ENCODE results near the gene ZNF622. TPM values are rescaled to one million over a fixed set of nuclear protein-coding genes. Genes with fewer than 3 reads are reported as not detected.

The ZNF622 gene
- total RNA-seq, 4 donors from 2014 or later = 21.1 to 27.3 (median 25.5) TPM

DNA sequence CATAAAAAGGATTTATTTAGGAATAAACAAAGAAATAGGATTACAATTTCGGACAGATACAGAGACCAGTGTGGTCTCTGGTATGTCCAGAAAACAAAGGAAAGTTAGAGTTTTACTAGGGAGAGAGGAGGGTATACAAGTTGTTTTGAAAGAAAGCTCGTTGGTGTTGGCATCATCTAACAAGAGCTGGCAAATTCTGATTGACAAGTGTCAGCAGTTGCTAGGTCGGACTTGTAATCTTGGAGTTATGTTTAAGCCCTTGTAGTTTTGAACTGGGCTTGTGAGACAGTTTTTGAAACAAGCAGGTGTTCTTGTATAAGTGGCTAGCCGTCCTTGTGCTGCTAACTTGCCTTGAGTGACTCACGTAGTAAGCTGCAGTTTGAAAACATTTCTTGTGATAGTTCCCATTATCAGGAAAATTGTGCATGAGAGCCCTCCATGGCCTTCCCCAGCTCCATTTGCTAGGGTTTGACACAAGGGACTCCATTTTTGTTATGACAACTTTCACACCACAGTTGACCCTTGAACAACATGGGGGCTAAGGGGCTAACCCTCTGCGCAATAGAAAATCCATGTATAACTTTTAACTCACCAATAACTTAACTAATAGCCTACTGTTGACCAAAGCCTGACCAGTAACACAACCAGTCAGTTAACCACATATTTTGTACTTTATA is 48.1 kb downstream of the ZNF622 start:
- 89% methylated on average over 6 of the region's 6 CpGs for WGBS

DNA sequence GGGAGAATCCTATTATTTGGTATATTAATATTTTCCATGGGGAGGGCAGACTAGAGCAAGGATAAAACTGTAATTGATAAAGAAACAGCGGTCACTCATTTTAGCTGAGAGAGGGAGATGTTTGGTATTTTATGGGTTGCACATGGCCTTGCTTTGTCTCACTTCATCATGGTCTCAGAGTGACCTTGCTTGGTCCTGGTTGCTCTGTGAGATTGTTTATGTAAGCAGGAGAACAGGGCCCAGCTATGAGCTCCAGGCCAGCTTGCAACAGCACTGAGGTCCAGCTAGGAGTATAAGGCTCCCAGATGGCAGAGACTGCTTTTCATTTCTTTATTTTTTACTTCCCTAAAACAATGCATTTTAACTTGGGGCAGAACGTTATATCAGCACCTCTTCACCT is 50.7 kb downstream of the ZNF622 start:
- no peak overlapping the region for H3K27ac ChIP-seq
- no peaks in the 10 kb centered on the region for H3K9me3 ChIP-seq
- no peaks in the 10 kb centered on the region for H3K36me3 ChIP-seq
- no peaks in the 10 kb centered on the region for H3K4me1 ChIP-seq
- 75% methylated on average over 2 of the region's 2 CpGs for WGBS
- no peak for TF ChIP-seq EP300 (IDR thresholded peaks at IDR 0.05)
- TF ChIP-seq POLR2AphosphoS5 (IDR thresholded peaks at IDR 0.05) = no peak
- TF ChIP-seq POLR2A (IDR thresholded peaks at IDR 0.05) = no peak
- TF ChIP-seq, protein P1, sequence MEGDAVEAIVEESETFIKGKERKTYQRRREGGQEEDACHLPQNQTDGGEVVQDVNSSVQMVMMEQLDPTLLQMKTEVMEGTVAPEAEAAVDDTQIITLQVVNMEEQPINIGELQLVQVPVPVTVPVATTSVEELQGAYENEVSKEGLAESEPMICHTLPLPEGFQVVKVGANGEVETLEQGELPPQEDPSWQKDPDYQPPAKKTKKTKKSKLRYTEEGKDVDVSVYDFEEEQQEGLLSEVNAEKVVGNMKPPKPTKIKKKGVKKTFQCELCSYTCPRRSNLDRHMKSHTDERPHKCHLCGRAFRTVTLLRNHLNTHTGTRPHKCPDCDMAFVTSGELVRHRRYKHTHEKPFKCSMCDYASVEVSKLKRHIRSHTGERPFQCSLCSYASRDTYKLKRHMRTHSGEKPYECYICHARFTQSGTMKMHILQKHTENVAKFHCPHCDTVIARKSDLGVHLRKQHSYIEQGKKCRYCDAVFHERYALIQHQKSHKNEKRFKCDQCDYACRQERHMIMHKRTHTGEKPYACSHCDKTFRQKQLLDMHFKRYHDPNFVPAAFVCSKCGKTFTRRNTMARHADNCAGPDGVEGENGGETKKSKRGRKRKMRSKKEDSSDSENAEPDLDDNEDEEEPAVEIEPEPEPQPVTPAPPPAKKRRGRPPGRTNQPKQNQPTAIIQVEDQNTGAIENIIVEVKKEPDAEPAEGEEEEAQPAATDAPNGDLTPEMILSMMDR (IDR thresholded peaks at IDR 0.05) = no peak
- H3K4me3 ChIP-seq = no peak overlapping the region
- DNase-seq (ENCODE audit: low spot score in 2 of 2) = no peak
- H3K27me3 ChIP-seq = no peaks in the 10 kb centered on the region

More for the DNA sequence above, 48.1 kb downstream of the ZNF622 start:
- Histone ChIP-seq H3K4me3 (no peak overlapping the region), H3K27ac (no peak overlapping the region), H3K27me3 (no peaks in the 10 kb centered on the region), H3K36me3 (no peaks in the 10 kb centered on the region), H3K9me3 (no peaks in the 10 kb centered on the region), H3K4me1 (no peaks in the 10 kb centered on the region)
- no peak for DNase-seq (ENCODE audit: low spot score in 2 of 2)
- no peak for TF ChIP-seq POLR2A (IDR thresholded peaks at IDR 0.05)
- TF ChIP-seq, protein P1 (IDR thresholded peaks at IDR 0.05) = no peak
- no peak for TF ChIP-seq EP300 (IDR thresholded peaks at IDR 0.05)
- TF ChIP-seq POLR2AphosphoS5 (IDR thresholded peaks at IDR 0.05) = no peak

DNA sequence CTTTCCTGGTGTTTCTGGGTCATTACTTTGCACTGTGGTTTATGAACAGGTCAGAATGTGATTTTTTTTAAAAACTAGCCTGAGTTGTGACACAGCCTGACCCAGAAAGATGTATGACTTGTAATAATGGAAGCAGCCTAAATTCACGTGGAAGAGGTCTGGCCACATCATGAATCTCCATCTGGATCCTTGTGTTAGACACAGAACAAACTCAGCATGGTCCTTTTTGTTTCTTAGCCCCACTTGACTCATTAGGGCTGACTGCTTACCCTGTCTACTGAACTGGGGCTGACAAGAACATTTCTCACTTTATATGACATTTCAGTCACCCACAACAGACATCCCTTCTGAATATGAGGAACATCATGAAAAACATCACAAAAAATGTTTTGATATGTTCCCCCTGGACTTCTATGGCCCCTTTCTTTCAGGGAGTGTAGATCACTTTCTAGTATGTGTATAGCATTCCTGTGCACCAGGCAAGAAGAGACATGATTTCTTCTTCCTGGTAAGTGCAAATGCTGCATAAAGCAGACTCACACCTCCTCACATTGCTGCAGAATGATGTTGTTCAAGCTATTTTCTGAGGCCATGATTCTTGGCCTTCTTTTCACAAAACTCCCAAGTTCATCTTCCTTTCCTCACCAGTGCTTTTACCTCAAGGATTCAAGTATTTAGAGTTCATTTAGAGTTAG is 52.3 kb downstream of the ZNF622 start:
- Histone ChIP-seq H3K9me3 (no peaks in the 10 kb centered on the region), H3K4me1 (no peaks in the 10 kb centered on the region), H3K36me3 (no peaks in the 10 kb centered on the region), H3K27ac (no peak overlapping the region), H3K27me3 (no peaks in the 10 kb centered on the region), H3K4me3 (no peak overlapping the region)
- 36% methylated on average over 1 of the region's 1 CpG for WGBS
- TF ChIP-seq POLR2AphosphoS5 (IDR thresholded peaks at IDR 0.05) = no peak
- TF ChIP-seq, protein P1 (IDR thresholded peaks at IDR 0.05) = no peak
- TF ChIP-seq EP300 (IDR thresholded peaks at IDR 0.05) = no peak
- no peak for TF ChIP-seq POLR2A (IDR thresholded peaks at IDR 0.05)
- no peak for DNase-seq (ENCODE audit: low spot score in 2 of 2)

DNA sequence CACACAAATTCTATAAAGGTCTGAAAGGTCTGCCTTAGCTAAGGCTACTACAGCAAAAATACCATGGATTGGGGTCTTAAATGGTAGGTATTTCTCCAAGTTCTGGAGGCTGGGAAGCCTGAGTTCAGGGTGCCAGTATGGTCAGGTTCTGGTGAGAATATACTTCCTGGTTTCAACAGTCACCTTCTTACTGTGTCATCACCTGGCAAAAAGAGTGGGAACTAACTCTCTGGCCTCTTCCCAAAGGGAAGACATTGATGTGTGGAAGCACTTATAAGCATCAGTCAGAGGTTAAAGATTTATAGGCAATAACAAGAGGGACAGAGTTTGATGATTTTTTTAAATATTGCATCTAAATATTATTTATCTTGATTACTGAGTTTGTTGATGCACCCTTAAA is 53.0 kb downstream of the ZNF622 start:
- Histone ChIP-seq H3K4me3 (no peak overlapping the region), H3K27me3 (no peaks in the 10 kb centered on the region), H3K27ac (no peak overlapping the region), H3K36me3 (no peaks in the 10 kb centered on the region), H3K4me1 (no peaks in the 10 kb centered on the region), H3K9me3 (no peaks in the 10 kb centered on the region)
- no peak for DNase-seq (ENCODE audit: low spot score in 2 of 2)
- no peak for TF ChIP-seq POLR2AphosphoS5 (IDR thresholded peaks at IDR 0.05)
- TF ChIP-seq POLR2A (IDR thresholded peaks at IDR 0.05) = no peak
- TF ChIP-seq, protein P1 (IDR thresholded peaks at IDR 0.05) = no peak
- TF ChIP-seq EP300 (IDR thresholded peaks at IDR 0.05) = no peak

DNA sequence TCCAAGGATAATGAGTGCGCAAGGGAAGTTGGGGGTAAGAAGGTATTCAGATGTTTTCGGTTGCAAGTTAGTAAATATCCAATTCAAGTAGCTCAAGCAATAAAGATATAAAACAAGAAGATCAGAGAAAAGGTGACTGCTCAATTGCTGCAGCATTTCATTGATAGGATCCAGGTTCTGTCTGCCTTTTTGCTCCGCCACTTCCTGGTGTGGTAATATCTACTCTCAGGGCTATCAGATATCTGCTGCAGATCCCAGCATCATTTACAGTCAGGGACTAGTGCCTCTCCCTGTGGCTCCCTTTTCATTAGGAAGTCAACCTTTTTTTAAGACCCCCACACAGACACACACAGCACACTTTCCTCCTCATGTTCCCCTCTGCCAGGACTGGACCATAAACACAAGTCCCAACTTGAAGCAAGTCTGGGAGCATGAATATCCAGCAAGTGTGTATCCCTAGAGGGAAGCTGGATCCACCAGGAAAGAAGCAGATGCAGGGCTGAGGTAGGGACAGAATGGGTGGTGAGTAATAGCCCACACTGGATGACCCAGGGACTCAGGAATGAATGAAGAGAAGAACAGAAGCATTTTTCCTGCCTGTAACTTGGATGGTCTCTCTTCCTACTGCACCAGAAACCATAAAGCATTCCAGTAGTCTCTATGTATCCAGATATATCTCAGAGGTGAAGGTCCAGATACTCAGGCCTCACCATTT is 53.7 kb downstream of the ZNF622 start:
- H3K9me3 ChIP-seq = no peaks in the 10 kb centered on the region
- H3K27me3 ChIP-seq = no peaks in the 10 kb centered on the region
- H3K27ac ChIP-seq = no peak overlapping the region
- WGBS = 90% methylated on average over 3 of the region's 3 CpGs
- no peak for TF ChIP-seq EP300 (IDR thresholded peaks at IDR 0.05)
- no peak overlapping the region for H3K4me3 ChIP-seq
- H3K36me3 ChIP-seq = no peaks in the 10 kb centered on the region
- no peak for DNase-seq (ENCODE audit: low spot score in 2 of 2)
- no peaks in the 10 kb centered on the region for H3K4me1 ChIP-seq
